Measurements from ENCODE around the gene MAPK13. TPM values are rescaled to one million over a fixed set of nuclear protein-coding genes. Genes with fewer than 3 reads are reported as not detected.
A peak's percentile ranks its signal among the peaks of the same experiment; 100 is the strongest.

The MAPK13 gene
- total RNA-seq, 1 experiment from 2014 or later, result 2.6 TPM

DNA sequence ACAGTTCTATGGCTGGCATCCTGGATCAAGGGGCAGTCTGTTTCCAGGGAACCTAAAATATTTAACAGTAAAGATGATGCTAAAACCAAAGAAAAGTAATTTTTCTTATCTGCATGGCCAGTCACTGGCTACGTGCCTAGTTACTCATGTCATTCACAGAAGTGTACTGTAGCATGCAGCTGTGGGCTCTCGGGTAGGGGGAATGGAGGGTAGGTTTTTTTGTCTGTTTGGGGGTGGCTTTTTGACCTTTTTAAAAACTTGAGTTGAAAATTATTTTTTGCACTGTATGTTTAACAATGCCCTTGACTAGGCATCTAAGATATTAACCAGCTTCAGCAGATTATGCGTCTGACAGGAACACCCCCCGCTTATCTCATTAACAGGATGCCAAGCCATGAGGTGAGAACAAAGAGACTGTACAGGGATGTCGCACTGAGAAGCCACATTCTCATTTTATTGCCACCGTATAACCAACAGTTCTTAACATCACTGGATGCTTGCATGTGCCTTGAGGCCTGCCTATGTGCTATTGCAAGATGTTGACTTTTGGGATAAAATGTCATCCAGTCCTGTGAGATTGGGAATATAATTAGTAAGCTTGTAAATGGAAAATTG, 30.3 kb upstream of the MAPK13 start:
- Histone ChIP-seq H3K9me3 (ENCODE audit: low read depth, low read length, poor library complexity, severe bottlenecking) (no peaks in the 10 kb centered on the region), H3K4me1 (ENCODE audit: insufficient read depth, low read length, poor library complexity, severe bottlenecking) (peaks cover 10% of the 10 kb centered on the region), H3K27me3 (replicated peaks; ENCODE audit: insufficient read depth, low read depth, low read length, poor library complexity) (no peaks in the 10 kb centered on the region), H3K4me3 (ENCODE audit: low read depth, low read length, poor library complexity, severe bottlenecking) (no peak overlapping the region), H3K27ac (ENCODE audit: low read depth, low read length, poor library complexity, severe bottlenecking) (no peak overlapping the region), H3K36me3 (ENCODE audit: insufficient read depth, low read length, poor library complexity, severe bottlenecking) (peaks cover 27% of the 10 kb centered on the region)
- intact Hi-C loops (cut with micrococcal nuclease; ENCODE audit: unreplicated experiment), result loop anchor here (10.0 kb wide), 1 partner anchor 365 kb away; the partner anchor contains the start of gene ARMC12
- POLR2A ChIA-PET (ENCODE audit: low non-redundant PET), result no interaction called here
- peak; percentile 57 for DNase-seq (ENCODE audit: low spot score)
- CTCF ChIA-PET, result no interaction called here
- no TSS peak for BruUV-seq (replicated peaks)
- TF ChIP-seq EZH2 (IDR thresholded peaks at IDR 0.05; ENCODE audit: borderline replicate concordance, low read depth, low read length, poor library complexity, severe bottlenecking), result no peak
- TF ChIP-seq, protein P1, sequence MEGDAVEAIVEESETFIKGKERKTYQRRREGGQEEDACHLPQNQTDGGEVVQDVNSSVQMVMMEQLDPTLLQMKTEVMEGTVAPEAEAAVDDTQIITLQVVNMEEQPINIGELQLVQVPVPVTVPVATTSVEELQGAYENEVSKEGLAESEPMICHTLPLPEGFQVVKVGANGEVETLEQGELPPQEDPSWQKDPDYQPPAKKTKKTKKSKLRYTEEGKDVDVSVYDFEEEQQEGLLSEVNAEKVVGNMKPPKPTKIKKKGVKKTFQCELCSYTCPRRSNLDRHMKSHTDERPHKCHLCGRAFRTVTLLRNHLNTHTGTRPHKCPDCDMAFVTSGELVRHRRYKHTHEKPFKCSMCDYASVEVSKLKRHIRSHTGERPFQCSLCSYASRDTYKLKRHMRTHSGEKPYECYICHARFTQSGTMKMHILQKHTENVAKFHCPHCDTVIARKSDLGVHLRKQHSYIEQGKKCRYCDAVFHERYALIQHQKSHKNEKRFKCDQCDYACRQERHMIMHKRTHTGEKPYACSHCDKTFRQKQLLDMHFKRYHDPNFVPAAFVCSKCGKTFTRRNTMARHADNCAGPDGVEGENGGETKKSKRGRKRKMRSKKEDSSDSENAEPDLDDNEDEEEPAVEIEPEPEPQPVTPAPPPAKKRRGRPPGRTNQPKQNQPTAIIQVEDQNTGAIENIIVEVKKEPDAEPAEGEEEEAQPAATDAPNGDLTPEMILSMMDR (conservative IDR thresholded peaks at IDR 0.05; ENCODE audit: low read depth, low read length), result no peak

DNA sequence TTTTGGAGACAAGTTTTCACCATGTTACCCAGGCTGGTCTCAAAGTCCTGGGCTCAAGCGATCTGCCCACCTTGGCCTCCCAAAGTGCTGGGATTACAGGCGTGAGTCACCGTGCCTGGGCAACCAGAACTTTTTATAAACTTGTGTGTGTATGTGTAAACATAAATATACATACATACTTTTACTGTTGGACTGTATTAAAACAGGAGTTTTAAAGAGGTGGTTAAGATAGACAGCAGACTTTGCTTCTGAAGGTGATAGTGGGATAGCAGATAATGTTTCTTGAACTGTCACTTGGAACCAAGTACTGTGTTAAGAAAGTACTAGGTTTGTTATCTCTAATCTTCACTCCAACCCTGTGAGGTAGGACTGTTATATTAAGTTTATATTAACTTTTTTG, 28.6 kb upstream of the MAPK13 start:
- H3K4me3 ChIP-seq (ENCODE audit: low read depth, low read length, poor library complexity, severe bottlenecking), result no peak overlapping the region
- no TSS peak for BruUV-seq (replicated peaks)
- intact Hi-C loops (cut with micrococcal nuclease; ENCODE audit: unreplicated experiment), result no loop called here
- no peaks in the 10 kb centered on the region for H3K27me3 ChIP-seq (replicated peaks; ENCODE audit: insufficient read depth, low read depth, low read length, poor library complexity)
- peaks cover 8% of the 10 kb centered on the region for H3K4me1 ChIP-seq (ENCODE audit: insufficient read depth, low read length, poor library complexity, severe bottlenecking)
- no peak overlapping the region for H3K27ac ChIP-seq (ENCODE audit: low read depth, low read length, poor library complexity, severe bottlenecking)
- CTCF ChIA-PET, result no interaction called here
- no peak for DNase-seq (ENCODE audit: low spot score)
- H3K9me3 ChIP-seq (ENCODE audit: low read depth, low read length, poor library complexity, severe bottlenecking), result no peaks in the 10 kb centered on the region
- POLR2A ChIA-PET (ENCODE audit: low non-redundant PET), result no interaction called here
- TF ChIP-seq, protein P1 (conservative IDR thresholded peaks at IDR 0.05; ENCODE audit: low read depth, low read length), result no peak
- no peak for TF ChIP-seq EZH2 (IDR thresholded peaks at IDR 0.05; ENCODE audit: borderline replicate concordance, low read depth, low read length, poor library complexity, severe bottlenecking)
- peaks cover 27% of the 10 kb centered on the region for H3K36me3 ChIP-seq (ENCODE audit: insufficient read depth, low read length, poor library complexity, severe bottlenecking)

DNA sequence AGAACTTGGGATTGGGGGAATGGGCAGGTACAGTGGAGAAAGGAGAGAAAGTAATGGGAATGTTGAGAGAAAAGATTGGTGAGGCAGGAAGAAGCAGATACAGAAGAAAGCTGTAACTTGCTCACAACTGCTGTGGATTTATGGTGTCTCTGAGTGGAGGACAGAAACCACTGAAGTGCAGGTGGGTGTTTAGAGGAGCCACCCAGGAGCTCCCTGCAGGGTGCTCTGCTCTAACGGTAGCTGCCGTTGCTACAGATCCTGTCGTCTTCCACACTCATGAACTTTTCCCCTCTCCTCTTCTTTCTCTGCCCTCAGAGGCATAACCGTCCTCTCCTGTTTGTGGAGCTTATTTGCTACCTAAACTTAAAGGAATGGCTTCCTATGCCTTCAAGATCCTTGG, 27.5 kb upstream of the MAPK13 start:
- ChIA-PET CTCF (no interaction called here), POLR2A (ENCODE audit: low non-redundant PET) (interaction anchor here (0.6 kb wide), 1 partner anchor 580 kb away, joined by 9 read pairs; no protein-coding TSS in a partner anchor)
- intact Hi-C loops (cut with micrococcal nuclease; ENCODE audit: unreplicated experiment), result no loop called here
- Histone ChIP-seq H3K4me1 (ENCODE audit: insufficient read depth, low read length, poor library complexity, severe bottlenecking) (peaks cover 8% of the 10 kb centered on the region), H3K36me3 (ENCODE audit: insufficient read depth, low read length, poor library complexity, severe bottlenecking) (peaks cover 32% of the 10 kb centered on the region), H3K4me3 (ENCODE audit: low read depth, low read length, poor library complexity, severe bottlenecking) (no peak overlapping the region), H3K27me3 (replicated peaks; ENCODE audit: insufficient read depth, low read depth, low read length, poor library complexity) (no peaks in the 10 kb centered on the region), H3K27ac (ENCODE audit: low read depth, low read length, poor library complexity, severe bottlenecking) (no peak overlapping the region), H3K9me3 (ENCODE audit: low read depth, low read length, poor library complexity, severe bottlenecking) (no peaks in the 10 kb centered on the region)
- BruUV-seq (replicated peaks), result no TSS peak
- no peak for DNase-seq (ENCODE audit: low spot score)
- TF ChIP-seq, protein P1 (conservative IDR thresholded peaks at IDR 0.05; ENCODE audit: low read depth, low read length), result no peak
- TF ChIP-seq EZH2 (IDR thresholded peaks at IDR 0.05; ENCODE audit: borderline replicate concordance, low read depth, low read length, poor library complexity, severe bottlenecking), result no peak
